HepG2 (cell line): ENCODE data around the gene CLRN2. TPM values are rescaled to one million over a fixed set of nuclear protein-coding genes. Genes with fewer than 3 reads are reported as not detected.

Experiments used
- ATAC-seq: fragments of 200-7000 bp; cut with Tn5 transposase; 3 replicates; pipeline ENCODE4 v1.9.1; 2020; ENCODE audit warnings: mild to moderate bottlenecking, moderate library complexity
- BruUV-seq: library from RNA; stranded (reverse); fragments of 400-500 nt; replicated peaks from 2 replicates; lab custom pipeline; 2021; lab: Mats Ljungman, UMichigan
- CTCF ChIA-PET: fragments of 300-600 bp; formaldehyde crosslinking; extraction: SDS; loops from one replicate; lab custom pipeline; 2021; ENCODE audit warnings: low total read pairs, inconsistent platforms, low intra/inter-chr PET ratio; lab: Yijun Ruan, JAX
- POLR2A ChIA-PET: fragments of 350-600 bp; sonication (Branson Sonifier 250); formaldehyde crosslinking; loops from one replicate; lab custom pipeline; 2020; ENCODE audit warnings: antibody characterized with exemption, inconsistent platforms; lab: Yijun Ruan, JAX
- DNase-seq: peaks from one replicate; pipeline ENCODE4 v3.0.0-alpha.2; 2015; ENCODE audit warnings: low spot score
- FAIRE-seq: peaks from 3 replicates; lab custom pipeline; 2011; peaks lifted over from hg19 to GRCh38; lab: Jason Lieb, UNC
- H2AFZ ChIP-seq: one replicate; pipeline ENCODE4 v1.6.1; 2011; ENCODE audit warnings: low read length, inconsistent platforms
- H3K27ac ChIP-seq: fragments of 300-600 bp; 3 replicates; pipeline ENCODE4 v1.8.0; 2011; ENCODE audit warnings: mixed run types, mild to moderate bottlenecking, mixed read lengths, low read length, inconsistent platforms; ENCODE audit not compliant: insufficient read depth; ENCODE audit errors: extremely low read length
- H3K27me3 ChIP-seq, 2 experiments: fragments of 200-600 bp in 1 of 2; 2 replicates in 1 of 2; 3 replicates in 1 of 2; pipeline versions ENCODE4 v1.6.0 to v1.8.0; 2011; ENCODE audit warnings: low read length in 2 of 2, mild to moderate bottlenecking in 2 of 2, moderate library complexity in 2 of 2, inconsistent platforms in 1 of 2; ENCODE audit not compliant: insufficient read depth in 2 of 2, control insufficient read depth in 1 of 2
- H3K36me3 ChIP-seq, 2 experiments: fragments of 200-600 bp in 1 of 2; replicated peaks in 1 of 2; 2 replicates in 1 of 2; 3 replicates in 1 of 2; pipeline versions ENCODE4 v1.5.1 to v1.8.0; 2011; ENCODE audit warnings: low read length in 2 of 2, inconsistent platforms in 1 of 2; ENCODE audit not compliant: insufficient read depth in 2 of 2, control insufficient read depth in 1 of 2
- H3K4me1 ChIP-seq: 2 replicates; pipeline ENCODE4 v1.5.1; 2012; ENCODE audit warnings: low read length, inconsistent platforms; ENCODE audit not compliant: insufficient read depth
- H3K4me2 ChIP-seq: 2 replicates; pipeline ENCODE4 v1.6.0; 2011; ENCODE audit warnings: low read depth, low read length, inconsistent platforms
- H3K4me3 ChIP-seq, 3 experiments: fragments of 200-600 bp in 1 of 3; sonication (generic), shearing (Covaris generic) in 1 of 3; replicated peaks in 1 of 3; 2 replicates each; pipeline ENCODE4 v1.5.1; 2011 to 2016; ENCODE audit warnings: low read length in 3 of 3, inconsistent platforms in 2 of 3, low read depth in 2 of 3, mild to moderate bottlenecking in 2 of 3, control low read depth in 1 of 3, mixed read lengths in 1 of 3; ENCODE audit not compliant: insufficient read depth in 1 of 3
- H3K79me2 ChIP-seq: one replicate; pipeline ENCODE4 v1.6.1; 2011; ENCODE audit warnings: low read length, inconsistent platforms; ENCODE audit not compliant: insufficient read depth
- H3K9ac ChIP-seq: 2 replicates; pipeline ENCODE4 v1.6.0; 2011; ENCODE audit warnings: mild to moderate bottlenecking, low read depth, low read length, inconsistent platforms; ENCODE audit not compliant: insufficient read depth
- H3K9me3 ChIP-seq: 2 replicates; pipeline ENCODE4 v1.5.1; 2012; ENCODE audit warnings: mild to moderate bottlenecking, low read length
- H4K20me1 ChIP-seq: 2 replicates; pipeline ENCODE4 v1.6.0; 2011; ENCODE audit warnings: inconsistent platforms, mild to moderate bottlenecking, low read length, moderate library complexity; ENCODE audit not compliant: insufficient read depth
- ETV5 ChIP-seq: IDR thresholded peaks from 2 replicates; pipeline ENCODE4 v1.6.1; 2018; ENCODE audit warnings: missing biosample characterization, missing genetic modification reagents, inconsistent platforms, borderline replicate concordance
- EZH2 ChIP-seq: conservative IDR thresholded peaks from 2 replicates; pipeline ENCODE4 v1.6.1; 2012; ENCODE audit warnings: mild to moderate bottlenecking, low read depth, low read length, moderate library complexity
- GLMP ChIP-seq: sonication (generic); formaldehyde crosslinking; IDR thresholded peaks from 2 replicates; pipeline ENCODE4 v1.9.0; 2021; ENCODE audit warnings: missing genetic modification reagents, mild to moderate bottlenecking, borderline replicate concordance
- KDM3A ChIP-seq: IDR thresholded peaks from 2 replicates; pipeline ENCODE4 v1.6.1; 2018; ENCODE audit warnings: low read depth, missing compliant biosample characterization
- KMT2A ChIP-seq: sonication (generic); formaldehyde crosslinking; IDR thresholded peaks from 2 replicates; pipeline ENCODE4 v1.4.0; 2020; ENCODE audit warnings: missing genetic modification reagents
- MXD4 ChIP-seq: IDR thresholded peaks from 2 replicates; pipeline ENCODE4 v1.6.1; 2016; ENCODE audit warnings: mild to moderate bottlenecking, missing biosample characterization, missing genetic modification reagents
- SIN3A ChIP-seq: IDR thresholded peaks from 2 replicates; pipeline ENCODE4 v1.6.1; 2011; ENCODE audit warnings: low read depth, mild to moderate bottlenecking, control low read depth, low read length, borderline replicate concordance
- ZNF12 ChIP-seq: sonication (generic); formaldehyde crosslinking; IDR thresholded peaks from 2 replicates; pipeline ENCODE4 v1.5.0; 2020; ENCODE audit warnings: missing genetic modification reagents
- ZNF253 ChIP-seq: sonication (generic); formaldehyde crosslinking; IDR thresholded peaks from 2 replicates; pipeline ENCODE4 v1.8.0; 2022; ENCODE audit warnings: mild to moderate bottlenecking, missing genetic modification reagents, borderline replicate concordance
- ZNF407 ChIP-seq: sonication (generic); formaldehyde crosslinking; IDR thresholded peaks from one replicate; pipeline ENCODE4 v1.5.1; 2020; ENCODE audit warnings: mild to moderate bottlenecking, missing genetic modification reagents; ENCODE audit errors: not compliant biosample characterization
- ZNF775 ChIP-seq: sonication (generic); formaldehyde crosslinking; IDR thresholded peaks from 2 replicates; pipeline ENCODE4 v1.4.0; 2020; ENCODE audit warnings: missing genetic modification reagents, mild to moderate bottlenecking, moderate library complexity, borderline replicate concordance
- ZNF781 ChIP-seq: sonication (generic); formaldehyde crosslinking; IDR thresholded peaks from 2 replicates; pipeline ENCODE4 v1.5.1; 2020; ENCODE audit warnings: borderline replicate concordance, mild to moderate bottlenecking, missing genetic modification reagents; ENCODE audit errors: not compliant biosample characterization
- WGBS: methylation state at CpG from one replicate; pipeline ENCODE4 v1.1.6; 2017; ENCODE audit warnings: low lambda C conversion rate; 5-methylcytosine and 5-hydroxymethylcytosine counted together
- in situ Hi-C: cut with HindIII; loops from 2 replicates; pipeline ENCODE4 v1.10.0; 2017; ENCODE audit warnings: low pct_unique_long_range_greater_than_20kb; ENCODE audit not compliant: extremely low pct_ligation_motif_present
- intact Hi-C: fragments of 100-400 bp; cut with micrococcal nuclease; formaldehyde crosslinking; loops from one replicate; pipeline ENCODE4 v1.10.0; 2022; ENCODE audit not compliant: unreplicated experiment
- polyA plus RNA-seq, 8 experiments: library from polyadenylated mRNA; depleted of rRNA in 3 of 8; stranded (reverse) in 7 of 8; unstranded in 1 of 8; fragments of >200 nt; fragmentation: Illumina TruSeq in 4 of 8; extraction: Trizol in 4 of 8; gene quantifications; 2 replicates each; pipeline versions ENCODE4 v1.2.1 to v1.2.3, GENCODE V29; 2011 to 2016; ENCODE audit warnings: low read depth in 4 of 8, missing spikeins in 1 of 8, mixed read lengths in 1 of 8; ENCODE audit not compliant: insufficient read depth in 1 of 8
- total RNA-seq, 5 experiments: library from RNA; depleted of rRNA; stranded (reverse); fragments of >200 nt; fragmentation: Illumina TruSeq; extraction: Trizol; gene quantifications; 2 replicates each; pipeline ENCODE4 v1.2.3, GENCODE V29; 2016; ENCODE audit warnings: low read depth in 1 of 5

The CLRN2 gene
- total and polyA plus RNA-seq, 2 of the 13 experiments (the other 11 are each of a cell fraction or from before 2014, with no cell fraction given): not detected

GRCh38 chr4:17531538-17532285 lies 16.7 kb downstream of the CLRN2 start:
- Histone ChIP-seq H3K79me2 (no peaks in the 10 kb centered on the region), H3K9me3 (no peaks in the 10 kb centered on the region), H3K4me2 (no peak overlapping the region; the same call in 1 of the 2 replicates), H4K20me1 (no peaks in the 10 kb centered on the region), H3K4me1 (peaks cover 55% of the 10 kb centered on the region), H2AFZ (no peak overlapping the region)
- intact Hi-C loops: no loop called here
- CTCF ChIA-PET: no interaction called here
- DNase-seq: no peak
- FAIRE-seq: no peak
- in situ Hi-C loops: no loop called here
- TF ChIP-seq ZNF12 (CRISPR knock-in tag) (no peak), ETV5 (CRISPR knock-in tag) (no peak), KMT2A (CRISPR knock-in tag) (no peak), ZNF407 (CRISPR knock-in tag) (no peak), KDM3A (CRISPR knock-in tag) (no peak), ZNF253 (CRISPR knock-in tag) (no peak), EZH2 (no peak), SIN3A (no peak), ZNF775 (CRISPR knock-in tag) (no peak), MXD4 (CRISPR knock-in tag) (no peak), ZNF781 (no peak), GLMP (no peak)
- TF ChIP-seq, all 625 proteins: peak for 0
- Histone ChIP-seq H3K27ac (no peak overlapping the region), H3K4me3 (no peak overlapping the region), H3K36me3 (no peaks in the 10 kb centered on the region), H3K9ac (no peak overlapping the region), H3K27me3 (no peaks in the 10 kb centered on the region)
- 53% methylated on average over 8 of the region's 8 CpGs for WGBS
- POLR2A ChIA-PET: interaction anchor here (1.1 to 2.0 kb wide), 2 partner anchors 19 to 21 kb away, joined by 3 to 5 read pairs; partner anchors contain the start of gene QDPR
- no TSS peak for BruUV-seq
- ATAC-seq: peak; percentile 51; the same call in 1 of the 3 replicates
